HEK293 (cell line): ENCODE results near the gene CACNA2D3.

Experiments used
- CTCF ChIA-PET: fragments of 350-600 bp; formaldehyde crosslinking; extraction: SDS; loops from one replicate; lab custom pipeline; 2021; ENCODE audit warnings: antibody characterized with exemption; lab: Yijun Ruan, JAX
- POLR2A ChIA-PET: fragments of 300-600 bp; formaldehyde crosslinking; extraction: SDS; loops from one replicate; lab custom pipeline; 2020; ENCODE audit warnings: antibody characterized with exemption, inconsistent platforms; lab: Yijun Ruan, JAX
- H3K27ac ChIP-seq: fragments of 200-500 bp; sonication (Bioruptor generic); 2 replicates; pipeline ENCODE4 v1.5.1; 2014; ENCODE audit warnings: low read depth, low read length, control low read depth, inconsistent platforms; ENCODE audit errors: extremely low read depth
- H3K36me3 ChIP-seq, 2 experiments: fragments of 200-500 bp in 1 of 2; sonication (Bioruptor generic) in 1 of 2; 1 replicate in 1 of 2; 2 replicates in 1 of 2; pipeline ENCODE4 v1.5.1; 2014 to 2017; ENCODE audit warnings: inconsistent platforms in 2 of 2, low read length in 2 of 2; ENCODE audit not compliant: control insufficient read depth in 2 of 2, insufficient read depth in 1 of 2
- H3K4me1 ChIP-seq: fragments of 200-500 bp; sonication (Bioruptor generic); 2 replicates; pipeline ENCODE4 v1.5.1; 2014; ENCODE audit warnings: mild to moderate bottlenecking, low read length, inconsistent platforms; ENCODE audit not compliant: control insufficient read depth, insufficient read depth
- H3K4me3 ChIP-seq: 2 replicates; pipeline ENCODE4 v1.5.1; 2011; ENCODE audit warnings: low read depth, mild to moderate bottlenecking, control low read depth, low read length, moderate library complexity
- H3K9me3 ChIP-seq: fragments of 200-500 bp; sonication (Bioruptor generic); 2 replicates; pipeline ENCODE4 v1.5.1; 2014; ENCODE audit warnings: low read depth, low read length, inconsistent platforms; ENCODE audit not compliant: control insufficient read depth, insufficient read depth
- KLF1 ChIP-seq: fragments of 450-650 bp; formaldehyde crosslinking; IDR thresholded peaks from 2 replicates; pipeline ENCODE4 v1.5.1; 2016; ENCODE audit warnings: missing biosample characterization, missing genetic modification characterization
- KLF9 ChIP-seq: fragments of 450-650 bp; formaldehyde crosslinking; IDR thresholded peaks from 2 replicates; pipeline ENCODE4 v1.5.1; 2016; ENCODE audit warnings: missing biosample characterization, missing genetic modification characterization, low read depth
- OVOL3 ChIP-seq: fragments of 450-650 bp; formaldehyde crosslinking; IDR thresholded peaks from 2 replicates; pipeline ENCODE4 v1.5.1; 2016; ENCODE audit warnings: missing biosample characterization, missing genetic modification characterization
- PATZ1 ChIP-seq: fragments of 450-650 bp; formaldehyde crosslinking; IDR thresholded peaks from 2 replicates; pipeline ENCODE4 v1.5.1; 2016; ENCODE audit warnings: missing biosample characterization, missing genetic modification characterization
- TRIM28 ChIP-seq: IDR thresholded peaks from 2 replicates; pipeline ENCODE4 v1.6.1; 2011; ENCODE audit warnings: low read length, control low read depth, borderline replicate concordance
- ZBTB17 ChIP-seq: fragments of 450-650 bp; formaldehyde crosslinking; IDR thresholded peaks from 2 replicates; pipeline ENCODE4 v1.5.1; 2016; ENCODE audit warnings: missing biosample characterization, missing genetic modification characterization
- ZFP3 ChIP-seq: fragments of 450-650 bp; formaldehyde crosslinking; IDR thresholded peaks from 2 replicates; pipeline ENCODE4 v1.5.1; 2016; ENCODE audit warnings: low read depth, missing biosample characterization, missing genetic modification characterization
- ZNF155 ChIP-seq: fragments of 450-650 bp; formaldehyde crosslinking; IDR thresholded peaks from 2 replicates; pipeline ENCODE4 v1.5.1; 2016; ENCODE audit warnings: missing biosample characterization, missing genetic modification characterization
- ZNF157 ChIP-seq: fragments of 450-650 bp; formaldehyde crosslinking; IDR thresholded peaks from 2 replicates; pipeline ENCODE4 v1.5.1; 2016; ENCODE audit warnings: missing biosample characterization, missing genetic modification characterization
- ZNF184 ChIP-seq: fragments of 450-650 bp; IDR thresholded peaks from 2 replicates; pipeline ENCODE4 v1.5.1; 2018; ENCODE audit warnings: missing biosample characterization, mild to moderate bottlenecking, missing genetic modification characterization
- ZNF24 ChIP-seq: fragments of 450-650 bp; formaldehyde crosslinking; IDR thresholded peaks from 2 replicates; pipeline ENCODE4 v1.5.1; 2016; ENCODE audit warnings: missing biosample characterization, missing genetic modification characterization
- ZNF280D ChIP-seq: fragments of 450-650 bp; formaldehyde crosslinking; IDR thresholded peaks from 2 replicates; pipeline ENCODE4 v1.5.1; 2016; ENCODE audit warnings: missing biosample characterization, missing genetic modification characterization
- ZNF354C ChIP-seq: fragments of 450-650 bp; formaldehyde crosslinking; IDR thresholded peaks from 2 replicates; pipeline ENCODE4 v1.5.1; 2016; ENCODE audit warnings: missing biosample characterization, missing genetic modification characterization, low read depth, borderline replicate concordance
- ZNF629 ChIP-seq: fragments of 450-650 bp; formaldehyde crosslinking; IDR thresholded peaks from 2 replicates; pipeline ENCODE4 v1.5.1; 2017; ENCODE audit warnings: missing biosample characterization, missing genetic modification characterization
- ZNF645 ChIP-seq: fragments of 450-650 bp; formaldehyde crosslinking; IDR thresholded peaks from 2 replicates; pipeline ENCODE4; 2016; ENCODE audit warnings: missing biosample characterization, missing genetic modification characterization
- ZNF692 ChIP-seq: fragments of 450-650 bp; formaldehyde crosslinking; IDR thresholded peaks from 2 replicates; pipeline ENCODE4 v1.5.1; 2016; ENCODE audit warnings: missing biosample characterization, missing genetic modification characterization
- ZNF704 ChIP-seq: fragments of 450-650 bp; formaldehyde crosslinking; IDR thresholded peaks from 2 replicates; pipeline ENCODE4 v1.5.1; 2016; ENCODE audit warnings: missing biosample characterization, missing genetic modification characterization
- ZSCAN16 ChIP-seq: fragments of 450-650 bp; formaldehyde crosslinking; IDR thresholded peaks from 2 replicates; pipeline ENCODE4 v1.5.1; 2016; ENCODE audit warnings: missing biosample characterization, missing genetic modification characterization
- ZSCAN5A ChIP-seq: fragments of 450-650 bp; formaldehyde crosslinking; IDR thresholded peaks from 2 replicates; pipeline ENCODE4 v1.5.1; 2016; ENCODE audit warnings: missing biosample characterization, missing genetic modification characterization

CACNA2D3 gene

GRCh38 chr3:54780336-54780735, 658.0 kb downstream of the CACNA2D3 start:
- POLR2A ChIA-PET, result no interaction called here
- Histone ChIP-seq H3K4me3 (no peak overlapping the region), H3K36me3 (no peaks in the 10 kb centered on the region), H3K27ac (no peak overlapping the region), H3K9me3 (no peaks in the 10 kb centered on the region)
- TF ChIP-seq ZBTB17 (tag by site-specific recombination), result no peak
- no peak for TF ChIP-seq KLF9 (tag by site-specific recombination)
- no peak for TF ChIP-seq ZNF155 (tag by site-specific recombination)
- TF ChIP-seq ZNF24 (tag by site-specific recombination), result no peak
- no peak for TF ChIP-seq ZNF645 (tag by site-specific recombination)
- no peak for TF ChIP-seq ZSCAN16
- TF ChIP-seq, all 188 proteins: peak for 0
- CTCF ChIA-PET, result no interaction called here
- no peaks in the 10 kb centered on the region for H3K4me1 ChIP-seq

- CTCF ChIA-PET, result no interaction called here
- no peaks in the 10 kb centered on the region for H3K4me1 ChIP-seq
- POLR2A ChIA-PET, result no interaction called here
- no peaks in the 10 kb centered on the region for H3K36me3 ChIP-seq
- no peak overlapping the region for H3K27ac ChIP-seq
- TF ChIP-seq ZNF184 (tag by site-specific recombination) (no peak), ZNF280D (tag by site-specific recombination) (no peak), ZNF704 (tag by site-specific recombination) (no peak), ZFP3 (tag by site-specific recombination) (no peak), TRIM28 (no peak), ZNF629 (tag by site-specific recombination) (no peak), OVOL3 (tag by site-specific recombination) (no peak), ZNF354C (tag by site-specific recombination) (no peak), ZSCAN5A (tag by site-specific recombination) (no peak), ZNF157 (tag by site-specific recombination) (no peak), ZNF692 (tag by site-specific recombination) (no peak), KLF1 (tag by site-specific recombination) (no peak), PATZ1 (tag by site-specific recombination) (no peak)
- no peak overlapping the region for H3K4me3 ChIP-seq
- no peaks in the 10 kb centered on the region for H3K9me3 ChIP-seq
These were observed 659.4 kb downstream of the CACNA2D3 start for GRCh38 chr3:54781728-54782127.
